Smooth muscle cell of the brain vasculature (primary cell): Measurements from ENCODE around the gene MCTP2.

Experiments
- DNase-seq: peaks from one replicate; pipeline ENCODE4 v3.0.0-alpha.2; 2012; ENCODE audit warnings: low read depth, low spot score

Gene MCTP2

GRCh38 chr15:94352636-94353487 lies 121.5 kb downstream of the MCTP2 start:
- DNase-seq = peak; percentile 3

DNA sequence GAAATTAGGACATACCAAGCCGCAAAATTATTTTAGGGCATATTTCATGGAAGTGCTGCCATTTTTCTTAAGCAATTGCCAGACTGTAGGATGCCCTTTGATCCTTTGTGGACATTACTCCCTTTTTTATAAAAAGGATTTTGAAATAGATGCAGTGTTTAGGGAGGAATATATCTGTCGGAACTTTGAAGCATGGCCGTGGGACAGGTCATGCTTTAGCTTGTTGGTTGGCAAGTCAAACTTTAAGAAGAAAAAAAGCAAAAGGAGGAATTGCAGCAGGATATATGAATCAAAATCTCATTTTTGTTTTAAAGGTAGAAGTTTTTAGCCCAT lies 122.1 kb downstream of the MCTP2 start:
- DNase-seq = no peak

DNA sequence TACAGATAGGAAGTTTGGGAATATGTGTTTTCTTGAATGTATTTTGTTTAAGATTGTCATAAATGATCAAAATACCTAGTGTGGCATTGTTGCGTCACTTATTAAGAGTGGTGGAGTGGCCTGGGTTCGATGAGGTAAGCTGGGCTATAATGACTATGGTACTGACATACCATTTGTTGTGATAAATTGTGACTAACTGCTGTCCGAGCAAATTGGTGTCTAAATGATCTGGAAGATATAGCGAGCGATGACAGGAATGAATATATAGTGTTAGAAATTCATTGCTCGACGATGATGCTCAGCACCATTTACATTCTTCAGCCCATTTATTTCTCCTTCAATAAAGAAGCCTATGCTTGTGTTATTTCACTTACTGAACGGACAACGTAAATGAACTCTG lies 123.3 kb downstream of the MCTP2 start:
- no peak for DNase-seq

DNA sequence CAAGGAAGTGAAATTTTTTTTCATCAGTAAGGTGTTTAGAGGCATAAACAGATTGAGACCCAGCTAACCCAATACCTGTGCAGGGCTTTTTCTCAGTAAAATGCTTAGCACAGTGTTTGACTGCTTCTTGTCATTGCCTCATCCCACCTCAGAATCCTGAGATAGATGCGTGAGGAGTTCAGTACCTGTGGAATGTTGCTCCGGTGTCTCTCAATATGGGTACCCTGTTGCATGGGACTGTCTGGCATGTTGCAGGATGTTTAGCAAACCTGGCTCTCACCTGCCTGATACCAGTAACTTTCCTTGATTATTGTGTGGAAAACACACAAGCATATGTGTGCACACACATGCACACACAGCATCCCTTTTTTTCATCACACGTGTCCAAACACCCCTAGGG lies 128.4 kb downstream of the MCTP2 start:
- DNase-seq = no peak

DNA sequence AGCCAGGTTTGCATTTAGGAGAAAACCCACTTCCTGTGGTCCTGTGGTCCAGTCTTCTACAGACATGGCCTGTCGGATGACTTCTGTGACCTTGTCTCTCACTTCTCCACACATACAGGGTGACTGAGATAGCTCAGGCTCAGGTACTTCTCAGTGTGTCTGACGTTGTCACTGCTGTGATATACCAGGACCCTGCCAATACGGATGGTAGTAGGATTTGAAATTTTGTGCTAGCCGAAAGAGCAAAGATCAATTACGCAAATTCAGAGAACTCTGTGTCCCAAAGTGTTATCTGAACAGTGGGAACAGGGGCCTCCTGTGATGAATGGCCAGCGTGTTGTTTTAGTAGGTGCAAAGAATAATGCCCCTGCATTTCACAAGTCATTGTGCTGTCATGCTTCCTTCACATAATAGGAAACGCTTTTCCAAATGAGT lies 128.9 kb downstream of the MCTP2 start:
- DNase-seq = no peak

- DNase-seq = no peak
Observed at GRCh38 chr15:94362385-94363092, 131.2 kb downstream of the MCTP2 start.

DNA sequence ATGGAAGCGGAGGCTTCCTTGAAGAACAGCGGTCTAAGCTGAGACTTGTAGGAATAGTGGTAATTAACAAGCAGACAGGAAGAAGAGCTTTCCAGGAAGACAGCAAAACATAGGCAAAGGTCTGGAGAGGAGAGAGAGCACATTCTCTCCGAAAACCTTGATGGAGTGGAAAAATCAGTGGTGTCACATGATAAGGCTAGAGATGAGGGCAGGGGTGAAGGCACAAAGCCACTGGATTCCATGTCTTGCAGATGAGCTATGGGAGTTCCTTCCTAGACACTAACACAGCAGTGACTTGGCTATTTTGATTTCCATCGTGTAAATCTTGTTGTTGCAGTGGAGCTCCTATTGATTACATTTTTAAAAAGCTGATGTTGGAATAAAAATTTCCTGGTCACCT lies 132.0 kb downstream of the MCTP2 start:
- DNase-seq = no peak

- DNase-seq = no peak
Observed at GRCh38 chr15:94366781-94367180, 135.4 kb downstream of the MCTP2 start.

DNA sequence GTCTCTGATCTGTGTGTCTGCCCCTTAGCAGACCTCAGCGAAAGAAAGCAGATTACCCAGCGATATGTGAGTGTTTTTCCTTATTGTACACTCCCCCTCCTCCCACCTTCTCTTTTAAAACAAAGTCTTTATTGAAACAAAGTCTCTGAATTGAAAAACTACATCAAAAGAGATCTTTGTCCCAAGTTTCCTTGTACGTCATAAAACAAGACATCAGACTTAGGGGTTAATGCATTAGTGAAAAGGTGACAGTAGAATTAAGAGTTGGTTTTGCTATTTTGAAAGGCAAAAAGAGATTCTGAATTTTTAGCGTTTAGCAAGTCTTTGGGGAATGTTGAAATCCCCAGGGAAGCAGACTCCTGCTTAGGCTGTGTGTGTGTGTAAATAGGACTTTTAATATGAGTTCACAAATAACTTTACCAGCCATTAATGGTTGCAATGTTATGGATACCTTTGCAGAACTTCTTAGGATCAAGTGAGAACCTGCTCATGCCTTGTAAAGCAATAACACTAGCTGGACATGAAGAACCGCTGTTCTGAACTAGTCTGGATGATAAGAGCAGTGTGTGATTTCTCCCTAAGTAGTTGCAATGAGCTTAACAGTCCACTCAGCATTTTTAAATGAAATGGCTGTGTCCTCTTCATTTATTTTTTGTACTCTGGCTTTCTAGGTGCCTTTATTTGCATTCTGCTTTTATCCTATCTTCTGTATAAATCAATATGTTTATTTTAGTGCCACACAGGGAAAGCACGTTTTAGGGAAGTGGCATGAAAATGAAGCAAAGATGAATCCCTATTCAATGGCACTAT lies 136.6 kb downstream of the MCTP2 start:
- no peak for DNase-seq

DNA sequence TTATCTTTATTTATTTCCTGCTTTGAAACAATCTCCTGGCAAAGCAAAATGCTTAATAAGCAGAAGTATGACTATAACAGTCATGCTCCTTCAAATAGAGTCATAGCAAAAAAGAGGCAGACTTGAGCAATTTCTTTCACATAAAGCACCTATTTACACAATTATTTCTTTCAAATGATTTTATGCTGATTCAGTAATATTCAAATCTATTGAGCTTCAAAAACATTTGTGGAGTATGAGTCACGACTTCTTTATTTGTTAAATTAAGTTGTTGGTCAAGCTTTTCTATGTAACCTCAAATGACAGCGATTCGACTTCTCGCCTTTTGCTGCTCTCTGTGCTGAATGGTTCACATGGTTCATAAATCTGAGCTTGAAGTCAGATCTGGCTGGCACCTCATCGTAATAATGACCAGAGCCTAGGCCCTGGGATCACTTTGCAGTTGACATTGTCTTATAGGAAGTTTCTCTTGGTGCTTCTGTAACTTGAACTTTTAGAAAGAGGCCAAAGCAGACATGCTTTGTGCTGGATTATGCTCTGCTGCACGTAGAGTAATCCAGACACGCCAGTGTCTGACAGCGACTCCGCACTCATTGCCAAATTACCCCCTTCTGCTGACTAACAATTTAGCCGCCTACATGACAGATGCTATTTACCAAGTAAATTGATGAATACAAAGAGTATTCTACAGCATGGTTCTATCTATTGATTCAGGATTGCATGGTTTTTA lies 139.0 kb downstream of the MCTP2 start:
- DNase-seq = no peak

DNA sequence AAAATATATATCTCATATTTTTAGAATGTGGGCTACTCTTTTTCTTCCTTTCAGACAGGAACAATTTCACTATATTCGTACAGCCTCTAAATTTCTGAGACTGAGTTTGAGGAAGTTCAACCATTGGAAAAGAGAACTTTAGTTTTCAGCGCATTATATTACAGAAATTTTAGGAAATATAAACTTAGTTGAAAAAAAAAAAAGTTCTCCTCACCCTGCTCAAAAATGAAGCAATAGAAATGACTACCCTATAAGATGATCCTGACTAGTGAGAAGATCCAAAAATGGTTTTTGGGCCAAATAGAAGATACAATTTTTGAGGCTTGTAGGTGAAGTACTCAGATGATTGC lies 139.6 kb downstream of the MCTP2 start:
- DNase-seq = no peak

DNA sequence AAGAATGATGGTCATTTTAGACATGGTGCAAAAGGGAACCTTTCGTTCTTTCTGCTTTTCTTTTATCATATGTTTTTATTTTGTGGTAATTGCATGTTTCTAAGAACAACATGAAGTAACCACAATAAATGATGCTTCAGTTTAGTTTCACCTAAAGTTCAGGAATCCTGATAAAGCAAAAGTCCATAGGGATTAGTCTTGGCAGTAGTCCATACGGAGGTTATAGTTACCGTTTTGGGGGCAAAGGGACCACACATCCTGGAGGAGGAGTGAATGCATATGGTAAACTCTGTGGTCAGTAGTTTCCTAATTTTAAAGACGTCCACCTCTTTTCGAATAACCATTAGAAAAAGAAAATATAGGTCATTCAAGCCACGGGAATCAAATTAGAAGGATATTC lies 141.5 kb downstream of the MCTP2 start:
- no peak for DNase-seq

DNA sequence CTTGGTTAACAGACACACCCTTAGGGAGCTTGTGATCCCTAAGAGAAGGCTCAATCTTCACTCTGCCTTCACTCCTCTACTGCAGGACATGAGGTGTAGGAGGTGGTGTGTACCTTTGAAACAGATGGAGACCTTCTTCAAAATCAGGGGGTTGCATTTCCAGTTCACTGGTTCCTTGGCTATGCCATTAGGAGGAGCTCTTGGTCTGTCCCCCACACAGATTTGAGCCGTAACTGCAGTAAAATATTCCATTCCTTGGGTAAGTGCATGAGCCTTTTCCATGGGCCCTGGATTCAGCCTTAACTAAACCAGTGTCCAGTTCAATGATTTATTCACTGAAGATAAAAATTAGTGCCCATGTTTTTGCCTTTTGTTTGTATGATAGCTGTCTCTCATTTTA lies 144.6 kb downstream of the MCTP2 start:
- no peak for DNase-seq

DNA sequence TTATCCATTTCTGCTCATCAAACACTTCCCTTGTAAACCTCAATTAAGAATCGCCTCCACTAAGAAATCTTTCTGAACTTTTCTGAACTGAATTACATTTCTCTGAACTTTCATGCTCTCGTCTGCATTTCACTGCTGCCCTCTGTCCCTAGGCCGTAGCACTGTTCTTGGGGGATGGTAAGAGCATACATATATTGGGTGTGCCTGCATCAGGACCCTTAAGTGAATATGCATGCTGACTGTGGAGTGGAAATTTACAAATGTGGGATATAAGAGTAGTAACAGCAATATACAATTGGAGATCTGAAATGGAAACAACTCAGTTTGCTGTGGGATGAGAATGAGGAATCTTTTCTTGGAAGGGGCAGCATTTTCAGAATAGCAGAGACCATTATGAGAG lies 148.6 kb downstream of the MCTP2 start:
- no peak for DNase-seq

DNA sequence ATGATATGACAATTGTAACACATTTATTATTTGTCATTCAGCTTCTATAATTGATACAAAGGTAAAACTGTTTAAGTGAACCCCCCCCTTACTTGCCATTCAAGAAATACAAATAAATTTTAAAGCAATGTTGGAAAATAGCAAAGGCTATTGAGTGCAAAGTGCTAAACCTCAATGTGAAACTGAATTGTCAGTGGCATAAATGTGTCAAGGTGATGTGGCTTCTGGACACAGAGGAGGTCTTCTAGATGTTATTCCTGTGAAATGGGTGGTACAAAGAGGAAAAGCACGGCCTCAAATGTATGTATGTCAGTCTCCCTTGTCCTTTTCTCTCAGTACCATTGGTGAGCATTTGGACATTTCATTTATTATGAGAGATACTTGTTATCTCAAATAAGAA lies 149.4 kb downstream of the MCTP2 start:
- no peak for DNase-seq

DNA sequence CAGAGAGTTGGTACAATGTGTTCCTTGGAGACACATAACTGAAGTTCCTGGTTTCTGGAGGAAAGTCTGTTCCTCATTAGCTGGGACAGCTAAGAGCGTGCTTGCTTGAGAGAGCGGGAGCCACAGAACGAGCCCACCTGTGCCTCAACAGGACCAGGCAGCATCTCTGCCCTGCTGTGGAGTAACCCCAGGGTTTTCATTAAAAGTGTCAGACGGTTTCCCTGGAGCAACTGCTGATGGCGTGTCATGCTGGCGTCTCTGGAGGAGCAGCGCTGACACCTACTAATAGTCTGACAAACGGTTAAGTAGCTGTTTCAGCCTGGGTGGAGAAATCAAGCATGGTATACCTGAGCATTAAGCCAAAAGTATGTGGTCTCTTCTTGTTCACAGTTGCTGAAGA lies 150.0 kb downstream of the MCTP2 start:
- no peak for DNase-seq

DNA sequence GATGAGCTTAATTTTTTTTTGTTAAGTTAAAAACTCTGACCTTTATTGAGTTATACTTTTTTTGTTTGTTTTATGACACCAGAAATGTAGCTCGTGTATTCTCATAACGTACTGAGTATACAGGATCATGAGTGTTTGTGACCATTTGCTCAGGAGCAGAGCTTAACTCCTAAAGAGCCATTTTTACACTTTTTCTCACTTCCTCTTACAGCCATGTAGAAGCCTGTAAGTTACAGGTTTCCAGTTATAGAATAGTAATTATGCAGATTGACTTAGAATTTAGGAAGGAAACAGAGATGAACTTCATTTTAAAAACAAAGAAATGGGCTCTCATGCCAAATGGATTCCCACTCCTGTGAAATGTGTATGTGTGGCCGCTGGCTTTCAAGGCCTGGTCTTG lies 151.7 kb downstream of the MCTP2 start:
- no peak for DNase-seq

DNA sequence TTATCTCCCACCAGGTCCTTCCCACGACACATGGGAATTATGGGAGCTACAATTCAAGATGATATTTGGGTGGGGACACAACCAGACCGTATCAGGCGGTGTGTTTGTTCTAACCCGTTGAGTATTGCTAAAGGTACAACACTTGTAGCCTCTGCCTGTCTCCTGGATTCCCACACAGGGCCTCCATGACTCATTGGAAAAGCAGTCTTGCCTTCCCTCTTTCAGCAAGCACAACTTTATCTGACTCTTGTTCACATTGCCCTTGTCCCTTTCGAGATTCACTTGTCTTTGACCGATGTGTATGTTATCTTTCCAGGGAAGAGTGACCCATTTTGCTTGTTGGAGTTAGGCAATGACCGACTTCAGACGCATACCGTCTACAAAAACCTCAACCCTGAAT lies 152.3 kb downstream of the MCTP2 start:
- no peak for DNase-seq

DNA sequence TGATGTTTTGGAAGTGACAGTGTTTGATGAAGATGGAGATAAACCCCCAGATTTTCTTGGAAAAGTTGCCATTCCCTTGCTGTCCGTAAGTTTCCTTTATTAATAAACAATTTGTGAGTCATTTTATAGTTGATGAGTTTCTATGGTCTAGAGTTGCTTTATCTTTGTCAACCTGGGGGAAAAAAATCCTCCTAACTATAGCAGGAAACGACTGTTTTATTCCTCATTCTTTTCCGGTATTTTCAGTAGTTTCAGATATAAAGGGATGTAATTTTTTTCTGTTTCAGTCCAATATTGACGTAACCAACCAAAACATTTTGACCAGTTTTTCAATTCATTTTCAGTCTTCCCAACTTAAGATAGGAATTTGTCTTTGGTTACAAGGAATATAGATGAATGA lies 154.1 kb downstream of the MCTP2 start:
- no peak for DNase-seq

- DNase-seq = no peak
Observed at GRCh38 chr15:94386351-94386750, 155.0 kb downstream of the MCTP2 start.

DNA sequence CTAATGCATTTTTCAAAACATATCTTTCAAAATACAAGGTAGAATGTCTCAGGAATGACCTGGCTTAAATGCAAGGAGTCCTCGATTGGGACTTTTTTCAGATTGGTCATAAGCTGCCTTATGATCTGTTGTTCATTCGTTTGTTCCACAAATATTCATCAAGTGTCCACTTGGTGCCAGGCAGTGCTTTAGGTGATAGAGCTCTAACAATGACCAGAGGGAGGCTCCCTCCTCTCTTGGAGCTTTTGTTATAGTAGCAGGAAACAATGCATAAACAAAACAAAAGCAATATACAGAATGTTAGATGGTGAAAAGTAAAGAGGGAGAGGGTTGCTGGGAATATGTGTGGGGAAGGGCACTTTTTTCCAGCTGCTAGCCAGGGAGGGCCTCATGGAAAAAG lies 156.1 kb downstream of the MCTP2 start:
- DNase-seq = no peak

DNA sequence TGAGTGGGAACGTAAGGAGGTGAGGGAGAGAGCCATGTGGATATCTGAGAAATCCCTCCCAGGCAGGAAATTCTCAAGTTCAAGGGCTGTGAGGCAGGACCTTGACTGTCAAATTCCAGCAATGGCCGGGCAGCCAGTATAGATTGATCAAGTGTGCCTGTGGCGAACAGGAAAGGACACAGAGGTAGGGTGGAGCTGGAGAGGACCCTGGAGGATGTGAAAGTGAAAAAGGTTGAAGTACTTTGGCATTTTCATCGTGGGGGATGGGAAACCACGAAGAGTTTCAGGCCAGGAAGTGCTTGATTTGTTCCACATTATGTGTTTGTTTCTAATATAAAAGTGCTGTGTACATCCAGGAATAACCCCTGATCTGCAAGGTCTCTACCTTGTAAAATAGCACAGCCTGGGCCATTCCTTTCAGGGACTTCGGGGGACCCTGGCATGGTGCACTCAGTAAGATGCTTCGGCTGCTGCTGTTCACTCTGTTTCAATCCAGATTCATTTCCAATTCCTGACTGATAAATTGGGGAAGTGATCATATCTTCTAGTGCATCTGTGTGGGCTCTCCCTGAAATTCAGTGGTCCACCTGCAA lies 156.6 kb downstream of the MCTP2 start:
- no peak for DNase-seq
